ENCODE results near the gene TCL1B.
"Not testable (repeated sequence)": the region's sequence is repeated elsewhere in the genome, so short reads cannot be mapped to it uniquely, and the experiment has no call there.

The TCL1B gene

GRCh38 chr14:95685978-95686922 lies at the start of gene TCL1B:
TSS of gene TCL1B (plus strand) at chr14:95686426. CDS start at chr14:95686468, 42 bp downstream.
- DNase-seq (ENCODE audit: low read depth): no peak

- DNase-seq (ENCODE audit: low read depth): no peak
These were observed 41.2 kb upstream of the TCL1B start for GRCh38 chr14:95644981-95645380.

- no peak for DNase-seq (ENCODE audit: low read depth)
These were observed 40.7 kb upstream of the TCL1B start for GRCh38 chr14:95645389-95645996.

GRCh38 chr14:95647926-95648325 lies 38.3 kb upstream of the TCL1B start:
- DNase-seq (ENCODE audit: low read depth): no peak

- no peak for DNase-seq (ENCODE audit: low read depth)
These were observed 37.0 kb upstream of the TCL1B start for GRCh38 chr14:95649230-95649629.

GRCh38 chr14:95651028-95651427 lies 35.2 kb upstream of the TCL1B start:
- no peak for DNase-seq (ENCODE audit: low read depth)

GRCh38 chr14:95651821-95652583 lies 34.2 kb upstream of the TCL1B start:
- no peak for DNase-seq (ENCODE audit: low read depth)

- no peak for DNase-seq (ENCODE audit: low read depth)
These were observed 33.5 kb upstream of the TCL1B start for GRCh38 chr14:95652690-95653089.

GRCh38 chr14:95655461-95655860 lies 30.8 kb upstream of the TCL1B start:
- DNase-seq (ENCODE audit: low read depth): no peak

GRCh38 chr14:95656634-95657033 lies 29.6 kb upstream of the TCL1B start:
- DNase-seq (ENCODE audit: low read depth): no peak

GRCh38 chr14:95657454-95657853 lies 28.8 kb upstream of the TCL1B start:
- no peak for DNase-seq (ENCODE audit: low read depth)

GRCh38 chr14:95659293-95659989 lies 26.8 kb upstream of the TCL1B start:
- DNase-seq (ENCODE audit: low read depth): no peak

GRCh38 chr14:95659990-95660385 lies 26.2 kb upstream of the TCL1B start:
- DNase-seq (ENCODE audit: low read depth): no peak

GRCh38 chr14:95660651-95661515 lies 25.3 kb upstream of the TCL1B start:
- no peak for DNase-seq (ENCODE audit: low read depth)

GRCh38 chr14:95662376-95663186 lies 23.6 kb upstream of the TCL1B start:
- DNase-seq (ENCODE audit: low read depth): no peak

GRCh38 chr14:95663226-95663797 lies 22.9 kb upstream of the TCL1B start:
- no peak for DNase-seq (ENCODE audit: low read depth)

GRCh38 chr14:95664066-95664465 lies 22.2 kb upstream of the TCL1B start:
- no peak for DNase-seq (ENCODE audit: low read depth)

- DNase-seq (ENCODE audit: low read depth): no peak
These were observed 21.7 kb upstream of the TCL1B start for GRCh38 chr14:95664546-95664945.

GRCh38 chr14:95665530-95665929 lies 20.7 kb upstream of the TCL1B start:
- DNase-seq (ENCODE audit: low read depth): not testable (repeated sequence)

- DNase-seq (ENCODE audit: low read depth): no peak
These were observed 19.8 kb upstream of the TCL1B start for GRCh38 chr14:95666450-95666849.

Measured in stimulated activated CD8-positive, alpha-beta memory T cell treated with anti-CD3 and anti-CD28 coated beads, Interleukin-12 subunit alpha, Interleukin-12 subunit beta, amount 100 ng/mL, for 4 hours (primary cell).